ENCODE data around the gene FKBP9.
"Not testable (repeated sequence)": the region's sequence is repeated elsewhere in the genome, so short reads cannot be mapped to it uniquely, and the experiment has no call there.

FKBP9 gene

DNA sequence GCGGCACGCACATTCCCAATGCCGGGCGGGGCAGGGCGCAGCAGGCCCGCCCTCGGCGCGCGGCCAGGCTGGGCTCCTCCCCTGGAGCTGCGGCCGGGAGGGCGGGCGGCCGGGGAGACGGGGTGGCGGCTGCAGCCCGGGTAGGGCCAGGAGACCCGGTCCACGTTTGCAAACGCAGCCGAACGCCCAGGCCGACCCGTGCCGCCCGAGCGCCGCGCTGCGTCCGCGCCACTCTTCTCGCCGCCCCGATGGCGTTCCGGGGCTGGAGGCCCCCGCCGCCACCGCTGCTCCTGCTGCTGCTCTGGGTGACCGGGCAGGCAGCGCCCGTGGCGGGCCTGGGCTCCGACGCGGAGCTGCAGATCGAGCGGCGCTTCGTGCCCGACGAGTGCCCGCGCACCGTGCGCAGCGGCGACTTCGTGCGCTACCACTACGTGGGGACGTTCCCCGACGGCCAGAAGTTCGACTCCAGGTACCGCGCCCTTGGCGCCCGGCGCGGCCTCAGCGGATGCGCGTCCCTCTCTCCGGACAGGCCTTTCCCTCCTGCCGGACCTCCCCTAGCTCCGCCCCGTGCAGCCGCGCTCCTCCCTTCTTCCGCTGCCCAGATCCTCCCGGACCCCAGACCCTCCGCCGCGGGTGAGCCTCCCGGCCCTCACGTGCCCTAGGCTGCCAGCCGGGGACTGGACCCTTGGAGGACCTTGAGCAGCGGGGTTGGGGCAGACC, at the start of gene FKBP9:
Gene FKBP9, plus strand, starts transcription at position 115 of the 720 bp plus-strand sequence. Its CDS starts 134 bp downstream, at position 249.
- peak within 1 kb of the TSS; percentile 63 for H3K4me3 ChIP-seq (ENCODE audit: low read depth, low read length)

DNA sequence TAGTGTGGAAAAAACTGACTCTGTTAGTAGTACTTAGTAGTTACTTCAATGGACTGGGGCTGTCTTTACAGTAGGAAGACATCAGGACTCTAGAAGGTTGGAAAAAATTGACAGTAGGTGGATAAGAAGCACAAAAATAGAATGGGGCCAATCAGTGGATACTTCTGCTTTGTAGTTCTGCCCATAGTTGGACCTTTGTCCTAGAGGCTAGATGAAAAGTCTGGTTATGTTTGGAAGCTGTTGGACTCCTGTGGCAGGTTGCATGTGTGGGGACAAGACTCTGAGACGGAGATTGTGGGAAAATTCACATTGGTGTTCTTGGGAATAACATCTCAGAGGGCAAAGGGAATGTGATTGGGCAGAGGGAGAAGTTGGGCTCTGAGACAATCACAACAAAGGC, 47.0 kb upstream of the FKBP9 start:
- H3K4me3 ChIP-seq (ENCODE audit: low read depth, low read length), result no peak overlapping the region

DNA sequence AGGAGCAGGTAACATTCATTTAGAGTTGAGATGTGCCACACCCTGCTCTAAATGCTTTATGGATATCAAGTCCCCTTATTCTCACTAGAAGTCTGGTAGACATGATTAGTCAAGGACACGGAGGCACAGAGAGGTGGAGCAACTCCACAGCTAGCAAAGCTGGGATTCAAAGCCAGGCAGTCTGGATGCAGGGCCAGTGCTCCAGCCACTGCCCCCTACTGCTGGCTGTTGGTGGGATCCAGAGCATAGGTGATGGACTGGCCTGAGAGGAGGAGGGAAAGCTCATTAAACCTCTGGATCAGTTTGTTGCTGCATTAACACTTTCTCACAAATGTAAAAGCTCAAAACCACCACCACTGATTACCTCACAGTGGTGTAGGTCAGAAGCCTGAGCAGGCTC, 43.1 kb upstream of the FKBP9 start:
- no peak overlapping the region for H3K4me3 ChIP-seq (ENCODE audit: low read depth, low read length)

- no peak overlapping the region for H3K4me3 ChIP-seq (ENCODE audit: low read depth, low read length)
These were observed 42.2 kb upstream of the FKBP9 start for GRCh38 chr7:32915041-32915536.

DNA sequence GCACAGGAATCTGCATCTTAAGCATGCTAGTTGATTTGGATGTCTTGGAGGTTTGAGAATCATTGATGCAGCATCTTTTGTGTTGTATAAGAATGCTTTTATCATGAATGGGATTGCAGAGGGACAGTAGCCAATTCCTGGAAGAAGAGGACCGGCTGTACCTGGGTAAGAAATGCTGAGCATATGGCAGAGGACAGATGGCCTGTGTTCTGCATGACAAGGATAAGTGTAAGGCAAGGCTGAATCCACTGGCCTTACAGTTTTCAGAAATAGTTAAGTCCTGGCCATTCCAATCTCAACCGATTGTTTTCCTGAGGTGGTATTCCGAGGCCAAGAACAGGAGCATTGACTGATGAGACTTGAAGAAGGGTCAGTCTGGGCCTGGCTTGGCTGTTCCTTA, 41.2 kb upstream of the FKBP9 start:
- H3K4me3 ChIP-seq (ENCODE audit: low read depth, low read length), result no peak overlapping the region

DNA sequence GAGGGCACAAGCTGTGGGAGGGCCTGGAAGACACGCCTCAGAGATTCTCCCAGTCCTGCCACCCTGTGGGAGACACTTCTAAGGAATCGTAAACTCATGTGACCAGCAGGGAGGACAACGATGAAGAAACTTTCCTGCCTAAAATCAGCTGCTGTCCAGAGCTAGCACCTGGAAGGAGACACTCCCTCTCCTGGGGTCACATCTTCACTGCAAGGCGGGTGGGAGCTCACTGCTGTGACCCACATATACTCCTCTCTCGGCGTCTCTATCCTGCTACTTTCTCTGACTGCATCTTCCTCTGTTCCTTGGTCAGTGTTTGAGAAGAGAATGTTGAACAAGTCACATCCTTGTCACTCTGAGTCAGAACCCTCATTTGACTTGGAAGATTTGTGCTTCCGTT, 40.2 kb upstream of the FKBP9 start:
- not testable (repeated sequence) for H3K4me3 ChIP-seq (ENCODE audit: low read depth, low read length)

DNA sequence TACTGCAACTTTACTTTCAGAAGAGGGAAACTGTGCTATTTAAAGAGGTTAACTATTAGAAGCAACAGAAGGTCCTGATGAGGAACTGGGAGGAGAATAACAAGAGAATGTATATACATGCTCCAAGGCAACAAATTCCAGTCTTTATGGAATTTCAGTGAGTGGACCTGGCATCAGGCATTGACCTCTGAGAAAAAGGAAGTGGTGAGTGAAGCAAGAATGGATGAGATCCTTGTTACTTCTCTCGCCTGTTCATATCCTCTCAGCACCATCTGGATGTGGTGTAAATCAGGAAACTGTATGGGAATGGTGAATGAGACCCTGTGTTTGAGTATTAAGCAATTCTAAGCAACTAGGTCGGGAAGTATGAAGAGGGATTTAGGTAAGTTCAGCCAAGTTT, 35.3 kb upstream of the FKBP9 start:
- no peak overlapping the region for H3K4me3 ChIP-seq (ENCODE audit: low read depth, low read length)

- H3K4me3 ChIP-seq (ENCODE audit: low read depth, low read length), result no peak overlapping the region
These were observed 28.4 kb upstream of the FKBP9 start for GRCh38 chr7:32928785-32929298.

- H3K4me3 ChIP-seq (ENCODE audit: low read depth, low read length), result no peak overlapping the region
These were observed 27.7 kb upstream of the FKBP9 start for GRCh38 chr7:32929430-32930143.

DNA sequence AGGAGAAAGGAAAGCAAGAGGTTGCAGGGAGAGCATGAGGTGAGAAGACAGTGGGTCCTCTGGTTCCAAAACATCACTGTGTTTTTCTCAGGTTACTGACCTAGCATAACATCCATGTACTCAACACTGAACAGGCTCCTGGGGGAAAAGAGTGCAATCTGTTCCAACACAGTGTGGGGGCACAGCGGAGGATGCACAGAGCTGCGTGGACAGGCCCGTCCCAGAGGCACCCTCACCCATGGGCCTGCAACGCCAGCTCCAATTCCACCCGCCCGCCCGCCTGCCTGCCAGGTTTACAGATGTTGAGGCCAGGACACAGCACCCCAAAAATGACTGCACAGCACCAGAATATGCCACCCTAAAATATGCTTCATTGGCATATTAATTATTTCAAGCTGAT, 26.9 kb upstream of the FKBP9 start:
- H3K4me3 ChIP-seq (ENCODE audit: low read depth, low read length), result no peak overlapping the region

DNA sequence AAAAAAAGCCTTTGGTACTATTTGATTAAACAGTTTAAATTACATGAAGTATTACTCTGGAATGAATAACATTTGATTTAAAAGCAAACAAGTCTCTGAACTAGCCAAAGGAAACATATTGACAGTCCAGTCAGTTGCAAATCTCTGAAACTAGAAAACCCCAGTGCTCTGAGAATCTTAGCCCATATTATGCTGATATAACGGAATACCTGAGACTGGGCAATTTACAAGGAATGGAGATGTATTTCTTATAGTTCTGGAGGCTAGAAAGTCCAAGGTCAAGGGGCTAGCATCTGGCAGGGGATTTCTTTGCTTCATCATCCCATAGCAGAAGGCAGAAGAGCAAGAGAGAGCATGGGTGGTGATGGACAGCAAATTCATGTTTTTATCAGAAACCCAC, 21.7 kb upstream of the FKBP9 start:
- H3K4me3 ChIP-seq (ENCODE audit: low read depth, low read length), result no peak overlapping the region

DNA sequence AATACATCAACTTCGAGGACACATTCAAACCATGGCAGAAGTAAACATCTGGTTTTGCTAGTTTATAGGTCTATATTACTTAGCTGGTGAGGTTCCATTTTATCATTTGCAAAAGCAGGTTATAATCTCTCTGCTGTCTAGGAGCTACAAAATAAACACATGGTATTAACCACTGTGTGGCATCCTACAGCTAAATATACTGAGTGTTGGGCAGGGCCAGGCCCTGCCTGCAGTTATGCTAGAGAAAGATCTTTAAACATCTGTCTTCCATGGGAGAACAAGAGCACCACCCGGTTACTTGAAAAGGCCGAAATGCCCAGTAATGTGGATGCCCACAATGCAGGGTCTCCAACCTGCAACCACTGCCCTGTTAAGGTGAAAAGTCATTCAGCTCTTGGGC, 20.6 kb upstream of the FKBP9 start:
- H3K4me3 ChIP-seq (ENCODE audit: low read depth, low read length), result no peak overlapping the region

GRCh38 chr7:32937344-32938174, 19.7 kb upstream of the FKBP9 start:
- H3K4me3 ChIP-seq (ENCODE audit: low read depth, low read length), result no peak overlapping the region

GRCh38 chr7:32941181-32941580, 16.1 kb upstream of the FKBP9 start:
- H3K4me3 ChIP-seq (ENCODE audit: low read depth, low read length), result no peak overlapping the region

DNA sequence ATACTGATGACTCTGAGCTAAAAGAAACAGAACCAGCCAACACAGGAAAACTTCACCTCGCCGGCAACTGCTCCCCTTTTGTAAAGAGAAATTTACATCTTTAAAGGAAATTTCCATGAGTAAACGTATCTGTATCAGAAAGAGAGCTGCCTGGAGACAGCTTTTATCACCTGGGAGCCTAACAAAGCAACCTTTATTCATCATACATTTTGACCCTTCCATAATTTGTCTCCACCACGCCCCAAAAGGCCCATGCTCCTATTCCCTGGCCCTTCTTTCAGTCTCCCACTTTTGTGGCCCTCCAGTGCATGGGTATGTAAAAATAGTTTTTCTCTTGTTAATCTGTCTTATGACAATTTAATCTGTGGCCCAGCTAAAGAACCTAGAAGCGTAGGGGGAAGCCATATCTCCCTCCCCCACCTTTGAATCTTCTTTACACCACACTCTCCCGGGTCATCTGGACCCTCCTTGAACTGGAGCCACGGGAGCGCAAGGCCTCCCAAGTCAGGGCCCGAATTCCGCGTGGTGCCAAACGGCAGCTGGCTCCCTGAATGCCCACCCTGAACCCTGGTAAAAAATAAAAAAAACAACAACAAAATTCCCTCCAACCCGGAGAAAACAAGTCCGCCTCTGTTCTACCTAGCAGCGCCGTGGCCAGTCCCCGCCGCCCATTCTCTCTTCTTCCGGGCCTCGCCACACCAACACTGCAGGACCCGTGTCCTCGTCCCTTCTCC, 15.4 kb upstream of the FKBP9 start:
- H3K4me3 ChIP-seq (ENCODE audit: low read depth, low read length), result no peak overlapping the region

DNA sequence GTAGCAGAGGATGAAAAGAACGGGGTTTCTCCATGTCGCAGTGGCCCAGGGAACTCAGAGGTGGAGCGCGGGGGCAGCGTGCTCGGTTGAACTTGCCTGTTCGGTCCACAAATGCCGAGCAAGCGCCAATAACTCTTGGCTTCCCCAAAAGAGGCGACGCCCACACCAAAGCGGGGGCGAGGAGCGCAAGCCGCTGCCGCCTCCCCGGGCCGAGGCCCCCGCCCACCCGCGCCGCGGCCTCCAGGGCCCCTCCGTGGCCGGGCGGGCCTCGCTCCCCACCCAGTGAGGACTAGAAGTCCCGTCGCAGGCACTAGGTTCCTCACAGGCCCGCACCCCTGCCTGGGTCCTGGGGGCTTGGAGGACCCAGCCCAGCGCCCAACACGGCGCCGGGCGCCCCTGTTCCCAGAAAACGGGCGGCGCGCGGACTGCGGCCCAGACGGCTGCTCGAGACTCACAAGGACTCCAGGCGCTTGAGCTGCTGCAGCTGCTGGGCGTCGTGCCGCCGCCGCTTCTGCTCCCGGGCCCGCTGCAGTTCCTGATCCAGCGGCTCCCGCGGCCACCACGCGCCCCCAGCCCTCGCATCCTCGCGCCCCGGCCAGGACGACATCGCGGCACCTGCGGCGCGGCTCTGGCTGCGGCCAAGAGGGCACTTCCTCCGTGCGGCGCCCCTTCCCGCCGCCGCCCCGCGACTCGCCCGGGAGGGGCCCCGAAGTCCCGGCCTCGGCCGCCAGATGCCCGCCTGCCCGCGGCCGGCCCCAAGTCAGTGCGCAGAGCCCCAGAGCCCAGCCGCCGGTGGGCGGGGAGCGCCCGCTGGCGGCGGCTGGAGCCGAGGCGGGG, 14.6 kb upstream of the FKBP9 start:
- H3K4me3 ChIP-seq (ENCODE audit: low read depth, low read length), result peak overlapping the region; percentile 13

GRCh38 chr7:32943252-32944030, 13.8 kb upstream of the FKBP9 start:
- no peak overlapping the region for H3K4me3 ChIP-seq (ENCODE audit: low read depth, low read length)

DNA sequence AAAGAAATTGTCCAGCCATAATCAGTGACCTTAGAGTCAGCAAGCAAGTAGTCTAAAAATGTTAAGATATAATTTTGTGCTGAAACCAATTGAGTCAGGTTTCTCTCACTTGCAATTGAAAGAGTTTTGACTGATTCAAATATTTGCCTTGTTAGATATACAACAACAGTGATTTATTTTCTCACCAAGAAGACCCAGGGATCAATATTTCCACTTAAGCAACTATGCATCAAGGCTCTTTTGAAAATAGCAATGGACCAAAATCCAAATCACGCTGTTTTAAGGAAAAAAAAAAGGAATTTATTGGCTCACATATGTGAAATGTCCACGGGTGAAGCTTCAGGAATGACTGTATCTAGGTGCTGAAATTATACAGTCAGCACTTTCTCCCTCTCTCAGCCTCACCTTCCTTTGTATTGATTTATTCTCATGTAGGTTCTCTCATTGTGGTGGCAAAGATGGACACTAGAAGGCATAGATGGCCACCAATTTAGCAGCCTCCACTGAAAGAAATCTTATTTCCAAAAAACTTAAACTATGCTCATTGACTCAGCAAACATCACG, 9.7 kb upstream of the FKBP9 start:
- H3K4me3 ChIP-seq (ENCODE audit: low read depth, low read length), result no peak overlapping the region

DNA sequence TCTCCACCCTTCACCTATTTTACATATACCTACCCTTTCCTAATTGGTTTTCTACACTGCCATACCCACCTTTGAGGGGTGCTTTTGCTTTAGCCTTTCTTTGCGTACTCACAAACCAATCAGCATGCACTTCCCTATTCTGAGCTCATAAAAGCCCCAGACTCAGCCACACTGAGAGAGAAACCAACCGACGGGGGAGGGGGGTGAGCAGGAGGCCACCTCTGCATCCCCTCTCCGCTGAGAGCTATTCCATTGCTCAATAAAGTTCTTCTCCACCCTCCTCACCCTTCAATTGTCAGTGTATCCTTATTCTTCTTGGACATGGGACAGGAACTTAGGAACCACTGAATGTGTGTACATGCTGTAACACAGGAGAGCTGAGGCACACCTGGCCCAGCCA, 9.0 kb upstream of the FKBP9 start:
- no peak overlapping the region for H3K4me3 ChIP-seq (ENCODE audit: low read depth, low read length)
